Measurements from ENCODE around the gene POLG2.
"Not testable (repeated sequence)": the region's sequence is repeated elsewhere in the genome, so short reads cannot be mapped to it uniquely, and the experiment has no call there.

The POLG2 gene

DNA sequence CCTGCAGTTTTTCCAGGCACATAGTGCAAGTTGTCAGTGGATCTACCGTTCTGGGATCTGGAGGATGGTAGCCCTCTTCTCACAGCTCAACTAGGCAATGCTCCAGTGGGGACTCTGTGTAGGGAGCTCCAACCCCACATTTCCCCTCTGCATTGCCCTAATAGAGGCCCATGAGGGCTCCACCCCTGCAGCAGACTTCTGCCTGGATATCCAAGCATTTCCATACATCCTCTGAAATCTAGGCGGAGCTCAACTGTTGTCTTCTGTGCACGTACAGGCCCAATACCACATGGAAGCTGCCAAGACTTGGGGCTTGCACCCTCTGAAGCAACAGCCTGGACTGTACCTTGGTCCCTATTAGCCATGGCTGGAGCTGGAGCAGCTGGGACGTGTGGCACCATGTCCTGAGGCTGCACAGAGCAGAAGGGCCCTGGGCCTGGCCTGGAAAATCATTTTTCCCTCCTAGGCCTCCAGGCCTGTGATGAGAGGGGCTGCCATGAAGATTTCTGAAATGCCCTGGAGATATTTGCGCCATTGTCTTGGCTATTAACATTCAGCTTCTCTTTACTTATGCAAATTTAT lies 58.8 kb downstream of the POLG2 start:
- no peak for DNase-seq

DNA sequence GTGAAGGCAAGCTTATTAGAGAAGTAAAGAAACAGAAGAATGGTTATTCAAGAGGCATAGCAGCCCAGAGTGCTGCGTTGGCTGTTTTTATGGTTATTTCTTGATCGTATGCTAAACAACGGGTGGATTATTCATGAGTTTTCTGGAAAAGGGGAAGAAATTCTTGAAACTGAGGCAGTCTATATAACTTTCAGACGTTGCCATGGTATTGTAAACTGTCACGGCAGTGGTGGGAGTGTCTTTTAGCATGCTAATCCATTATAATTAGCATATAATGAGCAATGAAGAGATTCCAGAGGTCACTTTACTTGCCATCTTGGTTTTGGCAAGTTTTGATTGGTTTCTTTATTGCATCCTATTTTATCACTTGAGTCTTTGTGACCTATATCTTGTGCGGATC lies 65.3 kb downstream of the POLG2 start:
- DNase-seq = no peak

DNA sequence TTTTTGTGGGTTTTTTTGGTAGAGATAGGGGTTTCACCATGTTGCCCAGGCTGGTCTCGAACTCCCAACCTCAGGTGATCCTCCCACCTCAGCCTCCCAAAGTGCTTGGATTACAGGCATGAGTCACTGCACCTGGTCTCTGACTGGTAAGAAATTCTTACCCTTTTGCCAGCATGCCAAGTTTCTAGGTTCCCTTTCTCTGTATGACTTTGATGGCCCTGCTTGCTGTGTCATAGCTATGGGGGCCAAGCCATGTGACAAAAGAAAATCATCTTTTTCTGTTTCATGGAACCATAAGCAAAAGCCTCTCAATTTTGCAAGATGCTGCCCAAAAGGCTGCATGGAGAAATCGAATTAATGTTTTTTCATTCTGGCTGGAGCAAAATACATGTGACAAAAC lies 66.8 kb downstream of the POLG2 start:
- not testable (repeated sequence) for DNase-seq

DNA sequence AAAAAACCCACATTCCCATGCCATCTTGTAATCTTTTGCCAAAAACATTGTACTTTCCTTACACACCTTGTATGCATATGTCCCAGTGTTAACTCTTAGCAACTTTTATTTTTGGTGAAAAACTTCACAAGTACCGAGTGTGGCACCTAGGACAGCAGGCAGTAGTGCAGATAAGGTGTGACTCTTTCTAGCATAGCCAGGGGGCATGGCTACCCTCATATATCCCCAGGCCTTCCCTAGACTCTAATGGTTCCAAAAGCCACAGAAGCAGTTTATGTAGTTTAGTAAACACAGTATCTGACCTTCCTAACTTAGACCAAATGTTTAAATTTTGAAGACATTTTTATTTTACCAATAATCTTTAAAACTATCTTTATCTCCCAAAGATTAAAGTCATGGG lies 68.4 kb downstream of the POLG2 start:
- no peak for DNase-seq
